H1 (cell line): ENCODE results near the gene RAB44. TPM values are rescaled to one million over a fixed set of nuclear protein-coding genes. Genes with fewer than 3 reads are reported as not detected.

Source experiments
- CTCF ChIA-PET: fragments of 300-600 bp; sonication (Branson Sonifier 250); formaldehyde crosslinking; loops from one replicate; lab custom pipeline; 2021; ENCODE audit not compliant: partially characterized antibody; lab: Charles Lee
- POLR2A ChIA-PET: fragments of 300-600 bp; sonication (Branson Sonifier 250); formaldehyde crosslinking; loops from one replicate; lab custom pipeline; 2021; ENCODE audit warnings: inconsistent platforms; ENCODE audit not compliant: partially characterized antibody; lab: Charles Lee
- DNase-seq, 2 experiments: peaks; one replicate each; pipeline versions ENCODE4 v3.0.0 to v3.0.0-alpha.2; 2010 to 2022; ENCODE audit warnings: low spot score in 2 of 2, low read depth in 1 of 2, mixed read lengths in 1 of 2
- FAIRE-seq: peaks from 2 replicates; lab custom pipeline; 2011; peaks lifted over from hg19 to GRCh38; lab: Jason Lieb, UNC
- H2AFZ ChIP-seq: 2 replicates; pipeline ENCODE4 v1.8.1; 2012; ENCODE audit warnings: low read length, inconsistent platforms
- H2AK5ac ChIP-seq: 2 replicates; pipeline ENCODE4 v1.6.1; 2013; ENCODE audit warnings: low read depth, low read length
- H2BK120ac ChIP-seq: replicated peaks from 2 replicates; pipeline ENCODE3; 2013; ENCODE audit warnings: low read depth, low read length, inconsistent platforms
- H2BK12ac ChIP-seq: 2 replicates; pipeline ENCODE4 v1.6.1; 2013; ENCODE audit warnings: low read depth, low read length
- H2BK15ac ChIP-seq: 2 replicates; pipeline ENCODE4 v1.6.1; 2013; ENCODE audit warnings: low read length
- H2BK20ac ChIP-seq: 2 replicates; pipeline ENCODE4 v1.6.1; 2013; ENCODE audit warnings: low read length
- H2BK5ac ChIP-seq: 2 replicates; pipeline ENCODE4 v1.6.1; 2013; ENCODE audit warnings: low read depth, low read length
- H3K14ac ChIP-seq: 2 replicates; pipeline ENCODE4 v1.6.1; 2013; ENCODE audit warnings: inconsistent platforms; ENCODE audit not compliant: insufficient read length
- H3K18ac ChIP-seq: 2 replicates; pipeline ENCODE4 v1.6.1; 2013; ENCODE audit warnings: low read length; ENCODE audit errors: extremely low read depth
- H3K23ac ChIP-seq: 2 replicates; pipeline ENCODE4 v1.6.1; 2013; ENCODE audit warnings: inconsistent platforms; ENCODE audit not compliant: insufficient read length
- H3K23me2 ChIP-seq: 2 replicates; pipeline ENCODE4 v1.6.1; 2013; ENCODE audit warnings: low read depth, low read length
- H3K27ac ChIP-seq: 2 replicates; pipeline ENCODE4 v1.6.1; 2011; ENCODE audit warnings: low read depth, low read length, inconsistent platforms
- H3K27me3 ChIP-seq, 4 experiments: replicated peaks in 1 of 4; 1 replicate in 1 of 4; 2 replicates in 3 of 4; pipeline versions ENCODE4 v1.6.1 to v1.8.1; 2011 to 2013; ENCODE audit warnings: low read length in 3 of 4, mild to moderate bottlenecking in 3 of 4, inconsistent platforms in 2 of 4, mixed read lengths in 2 of 4, moderate library complexity in 1 of 4; ENCODE audit not compliant: control insufficient read depth in 3 of 4, insufficient read depth in 3 of 4; ENCODE audit errors: extremely low read depth in 1 of 4
- H3K36me3 ChIP-seq, 4 experiments: 2 replicates each; pipeline versions ENCODE4 v1.6.1 to v1.8.1; 2011 to 2013; ENCODE audit warnings: mild to moderate bottlenecking in 4 of 4, low read length in 3 of 4, moderate library complexity in 2 of 4, control low read depth in 1 of 4, inconsistent platforms in 1 of 4; ENCODE audit not compliant: insufficient read depth in 4 of 4, control insufficient read depth in 2 of 4
- H3K4ac ChIP-seq: replicated peaks from 2 replicates; pipeline ENCODE3; 2013; ENCODE audit warnings: low read length, low read depth, mixed read lengths, inconsistent platforms; ENCODE audit not compliant: insufficient read length
- H3K4me1 ChIP-seq, 4 experiments: replicated peaks in 1 of 4; 1 replicate in 1 of 4; 2 replicates in 3 of 4; pipeline versions ENCODE4 v1.6.1 to v1.8.1; 2011 to 2013; ENCODE audit warnings: low read length in 3 of 4, inconsistent platforms in 2 of 4, mixed read lengths in 1 of 4; ENCODE audit not compliant: insufficient read depth in 4 of 4, control insufficient read depth in 3 of 4
- H3K4me2 ChIP-seq, 2 experiments: 2 replicates each; pipeline versions ENCODE4 v1.6.1 to v1.8.1; 2011 to 2013; ENCODE audit warnings: low read depth in 2 of 2, low read length in 2 of 2, control low read depth in 1 of 2, inconsistent platforms in 1 of 2, mild to moderate bottlenecking in 1 of 2; ENCODE audit not compliant: insufficient read depth in 1 of 2
- H3K4me3 ChIP-seq, 4 experiments: fragments of 200-600, 300-600 bp in 1 of 4; sonication (generic), shearing (Covaris generic), sonication (Bioruptor Twin) in 1 of 4; 2 replicates each; pipeline versions ENCODE4 v1.5.1 to v1.8.1; 2011 to 2016; ENCODE audit warnings: low read length in 4 of 4, low read depth in 3 of 4, control low read depth in 2 of 4, inconsistent platforms in 2 of 4, mild to moderate bottlenecking in 2 of 4, mixed read lengths in 1 of 4, moderate library complexity in 1 of 4; ENCODE audit not compliant: insufficient read depth in 2 of 4; ENCODE audit errors: extremely low read depth in 1 of 4
- H3K56ac ChIP-seq: replicated peaks from 2 replicates; pipeline ENCODE3; 2013; ENCODE audit warnings: low read depth, mild to moderate bottlenecking, mixed read lengths, low read length, inconsistent platforms; ENCODE audit not compliant: insufficient read length
- H3K79me1 ChIP-seq: 2 replicates; pipeline ENCODE4 v1.6.1; 2013; ENCODE audit warnings: low read depth, low read length, control low read depth
- H3K79me2 ChIP-seq, 2 experiments: 2 replicates each; pipeline versions ENCODE4 v1.6.1 to v1.8.1; 2012 to 2013; ENCODE audit warnings: low read length in 2 of 2, mild to moderate bottlenecking in 2 of 2, inconsistent platforms in 1 of 2; ENCODE audit not compliant: insufficient read depth in 2 of 2, control insufficient read depth in 1 of 2
- H3K9ac ChIP-seq, 4 experiments: replicated peaks in 1 of 4; 1 replicate in 1 of 4; 2 replicates in 3 of 4; pipeline versions ENCODE4 v1.6.1 to v1.8.1; 2011 to 2013; ENCODE audit warnings: low read depth in 3 of 4, low read length in 3 of 4, control low read depth in 2 of 4, mild to moderate bottlenecking in 2 of 4, moderate library complexity in 2 of 4, inconsistent platforms in 1 of 4; ENCODE audit errors: extremely low read depth in 1 of 4
- H3K9me3 ChIP-seq, 2 experiments: 2 replicates each; pipeline versions ENCODE4 v1.6.1 to v1.8.1; 2012 to 2013; ENCODE audit warnings: mild to moderate bottlenecking in 2 of 2, moderate library complexity in 2 of 2, control low read depth in 1 of 2, inconsistent platforms in 1 of 2, low read depth in 1 of 2, low read length in 1 of 2, mixed read lengths in 1 of 2; ENCODE audit not compliant: insufficient read depth in 2 of 2
- H4K20me1 ChIP-seq, 2 experiments: replicated peaks in 1 of 2; 2 replicates each; pipeline versions ENCODE3 to v1.8.1; 2011 to 2013; ENCODE audit warnings: inconsistent platforms in 2 of 2, low read length in 2 of 2, mild to moderate bottlenecking in 1 of 2; ENCODE audit not compliant: insufficient read depth in 2 of 2, control insufficient read depth in 1 of 2
- H4K5ac ChIP-seq: 2 replicates; pipeline ENCODE4 v1.6.1; 2013; ENCODE audit warnings: low read length, low read depth, mixed read lengths, inconsistent platforms; ENCODE audit not compliant: insufficient read length
- H4K8ac ChIP-seq: 2 replicates; pipeline ENCODE4 v1.8.0; 2013; ENCODE audit warnings: mild to moderate bottlenecking, moderate library complexity, low read length, inconsistent platforms; ENCODE audit not compliant: insufficient read depth; ENCODE audit errors: extremely low read depth
- H4K91ac ChIP-seq: replicated peaks from 2 replicates; pipeline ENCODE3; 2013; ENCODE audit warnings: low read length, mixed read lengths, inconsistent platforms; ENCODE audit not compliant: insufficient read length
- ASH2L ChIP-seq: fragments of 200-600, 300-600 bp; sonication (generic); IDR thresholded peaks from one replicate; pipeline ENCODE4 v1.7.1; 2017; ENCODE audit warnings: low read length
- EP300 ChIP-seq, 2 experiments: IDR thresholded peaks; 1 replicate in 1 of 2; 2 replicates in 1 of 2; pipeline ENCODE4 v1.6.1; 2011 to 2012; ENCODE audit warnings: low read depth in 2 of 2, low read length in 2 of 2, mild to moderate bottlenecking in 2 of 2, borderline replicate concordance in 1 of 2, inconsistent platforms in 1 of 2, moderate library complexity in 1 of 2
- EZH2 ChIP-seq: fragments of 200-600 bp; sonication (generic); IDR thresholded peaks from 2 replicates; pipeline ENCODE4 v1.7.1; 2012; ENCODE audit warnings: low read depth, mild to moderate bottlenecking, moderate library complexity, low read length, inconsistent platforms; ENCODE audit not compliant: severe bottlenecking
- HDAC2 ChIP-seq, 2 experiments: fragments of 300-600 bp in 1 of 2; sonication (generic) in 1 of 2; IDR thresholded peaks; 2 replicates each; pipeline ENCODE4 v1.6.1; 2011 to 2012; ENCODE audit warnings: low read depth in 2 of 2, low read length in 2 of 2, mild to moderate bottlenecking in 2 of 2, moderate library complexity in 2 of 2, borderline replicate concordance in 1 of 2, inconsistent platforms in 1 of 2
- HDAC6 ChIP-seq: IDR thresholded peaks from one replicate; pipeline ENCODE4 v1.7.1; 2012; ENCODE audit warnings: low read depth, mild to moderate bottlenecking, inconsistent platforms, low read length, moderate library complexity
- JUN ChIP-seq: IDR thresholded peaks from 2 replicates; pipeline ENCODE4 v1.6.1; 2011; ENCODE audit warnings: low read depth, mild to moderate bottlenecking, improper control_type of control experiment, low read length
- KDM5A ChIP-seq: fragments of 200-600 bp; IDR thresholded peaks from 2 replicates; pipeline ENCODE4 v1.7.1; 2012; ENCODE audit warnings: mild to moderate bottlenecking, low read length, inconsistent platforms, mixed read lengths
- NANOG ChIP-seq: IDR thresholded peaks from 2 replicates; pipeline ENCODE4 v1.6.1; 2011; ENCODE audit warnings: low read length, low read depth, mild to moderate bottlenecking, inconsistent platforms; ENCODE audit not compliant: insufficient read depth, poor library complexity, severe bottlenecking
- NRF1 ChIP-seq: IDR thresholded peaks from 2 replicates; pipeline ENCODE4 v1.6.1; 2011; ENCODE audit warnings: mild to moderate bottlenecking, low read depth, low read length, improper control_type of control experiment
- POU5F1 ChIP-seq: IDR thresholded peaks from 2 replicates; pipeline ENCODE4 v1.6.1; 2011; ENCODE audit warnings: low read depth, mild to moderate bottlenecking, low read length, moderate library complexity
- RBBP5 ChIP-seq: IDR thresholded peaks from 2 replicates; pipeline ENCODE4 v1.7.1; 2012; ENCODE audit warnings: low read depth, mild to moderate bottlenecking, inconsistent platforms, low read length, moderate library complexity, borderline replicate concordance
- SRF ChIP-seq: IDR thresholded peaks from 2 replicates; pipeline ENCODE4 v1.6.1; 2011; ENCODE audit warnings: mild to moderate bottlenecking, low read depth, low read length, moderate library complexity
- WGBS, 2 experiments: shearing (Covaris generic) in 1 of 2; methylation state at CpG; one replicate each; pipeline versions ENCODE4 v1.1.6 to v1.1.7; 2013 to 2015; ENCODE audit warnings: low lambda C conversion rate in 2 of 2, mixed read lengths in 2 of 2, inconsistent platforms in 1 of 2, low coverage in 1 of 2, missing lambda C conversion rate in 1 of 2; ENCODE audit not compliant: insufficient replicate concordance in 2 of 2, insufficient coverage in 1 of 2, insufficient read length in 1 of 2; ENCODE audit errors: extremely low coverage in 1 of 2, missing lambda C conversion rate in 1 of 2; 5-methylcytosine and 5-hydroxymethylcytosine counted together
- polyA plus RNA-seq, 7 experiments: library from polyadenylated mRNA; depleted of rRNA in 3 of 7; stranded (reverse) in 5 of 7; unstranded in 2 of 7; fragments of >200 nt in 5 of 7; fragments of 200-250 nt in 2 of 7; gene quantifications; 1 replicate in 5 of 7; 2 replicates in 1 of 7; 4 replicates in 1 of 7; pipeline versions ENCODE4 v1.2.1 to v1.2.3, GENCODE V29; 2011 to 2013; ENCODE audit warnings: missing spikeins in 2 of 7, mixed read lengths in 2 of 7
- total RNA-seq: library from RNA; stranded (reverse); fragmentation: NEBNext Ultra II Directional; extraction: Animal tissue kit (Norgen Biotek cat#: 25700); gene quantifications from 2 replicates; pipeline ENCODE4 v1.2.1, GENCODE V29; 2021

RAB44 gene
- total and polyA plus RNA-seq, 2 of the 8 experiments (the other 6 are each of a cell fraction or from before 2014, with no cell fraction given): 0.02 TPM; not detected in 1

DNA sequence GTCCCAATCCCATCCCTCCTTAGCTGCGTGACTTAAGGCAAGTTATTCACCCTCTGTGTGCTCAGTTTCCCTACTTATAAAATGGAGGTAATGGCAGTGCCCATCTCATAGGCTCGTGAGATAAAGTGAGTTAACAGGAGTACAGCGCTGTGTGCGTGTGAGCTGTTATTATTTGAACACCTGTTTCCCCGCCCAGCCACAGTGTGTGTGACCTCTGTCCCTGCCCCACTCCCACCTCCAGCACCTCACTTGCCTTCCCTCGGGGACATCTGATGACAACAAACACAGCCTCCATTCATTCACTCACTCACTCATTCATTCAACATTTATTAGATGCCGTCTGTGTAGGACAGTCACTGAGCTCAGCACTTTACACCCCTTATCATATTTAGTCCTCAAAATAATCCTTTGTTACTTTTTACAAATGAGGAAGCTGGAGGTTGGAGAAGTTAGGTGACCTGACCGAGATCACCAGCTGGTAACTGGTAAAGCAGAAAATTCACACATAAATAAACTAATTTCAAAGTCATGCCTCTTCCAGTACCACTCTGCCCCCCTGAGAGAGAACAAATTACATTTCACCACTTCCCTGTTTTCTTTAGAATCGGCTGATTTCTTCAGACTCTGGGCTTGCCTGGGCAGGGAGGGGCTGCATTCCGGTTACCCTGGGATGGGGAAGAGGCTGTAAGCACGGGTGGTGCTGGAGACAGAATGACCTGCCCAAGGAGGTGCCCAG is 83.0 kb downstream of the RAB44 start:
- Histone ChIP-seq H3K27me3 (peaks cover 0 to 4% (median 0%) of the 10 kb centered on the region in 4 experiments; a peak in 3 of 7 replicates), H3K4ac (no peak overlapping the region), H2BK5ac (no peak overlapping the region), H3K56ac (no peak overlapping the region), H2BK12ac (no peak overlapping the region; the same call in 1 of the 2 replicates), H2AFZ (no peak overlapping the region; the same call in 1 of the 2 replicates), H3K27ac (no peak overlapping the region), H2BK20ac (no peak overlapping the region), H4K20me1 (no peaks in the 10 kb centered on the region), H3K23ac (no peak overlapping the region), H3K79me1 (no peaks in the 10 kb centered on the region), H3K18ac (no peak overlapping the region), H3K9ac (no peak overlapping the region), H2AK5ac (no peak overlapping the region), H3K23me2 (peaks cover 2% of the 10 kb centered on the region; the same call in 1 of the 2 replicates), H4K91ac (no peak overlapping the region), H3K36me3 (no peaks in the 10 kb centered on the region), H3K9me3 (no peaks in the 10 kb centered on the region), H4K5ac (no peak overlapping the region), H3K4me1 (peaks cover 4 to 18% (median 14%) of the 10 kb centered on the region in 4 experiments), H4K8ac (no peak overlapping the region), H2BK120ac (no peak overlapping the region), H3K79me2 (no peaks in the 10 kb centered on the region), H2BK15ac (no peak overlapping the region), H3K4me2 (no peak overlapping the region), H3K14ac (no peak overlapping the region), H3K4me3 (no peak overlapping the region)
- CTCF ChIA-PET: interaction anchor here (0.5 to 12.0 kb wide), 11 partner anchors 8 to 237 kb away, joined by 3 to 231 read pairs (median 7); partner anchors contain the start of gene PPIL1
- 79% methylated on average over 11 of the region's 11 CpGs; no CpG with 5 or more reads in 1 of the 2 experiments for WGBS, 2 experiments
- DNase-seq: no peak
- POLR2A ChIA-PET: interaction anchor here (1.1 to 3.3 kb wide), 4 partner anchors 8 to 70 kb away, joined by 3 to 15 read pairs (median 4); no protein-coding TSS in a partner anchor
- no peak for FAIRE-seq
- TF ChIP-seq HDAC2 (IDR thresholded peaks at IDR 0.05; ENCODE audit: borderline replicate concordance in 1 of 2, low read depth in 2 of 2, low read length in 2 of 2) (no peak), SRF (no peak), NRF1 (no peak), POU5F1 (no peak), NANOG (no peak), KDM5A (no peak), EP300 (IDR thresholded peaks at IDR 0.05; ENCODE audit: borderline replicate concordance in 1 of 2, low read depth in 2 of 2, low read length in 2 of 2) (no peak), ASH2L (no peak), EZH2 (no peak), RBBP5 (no peak), JUN (no peak), HDAC6 (no peak)
